DND-41 (cell line): ENCODE data around the gene ATP9B.
A peak's percentile ranks its signal among the peaks of the same experiment; 100 is the strongest.

ENCODE experiments used
- ATAC-seq: fragments of 200-7000 bp; cut with Tn5 transposase; 3 replicates; pipeline ENCODE4 v1.9.1; 2021; ENCODE audit warnings: low read depth; ENCODE audit not compliant: insufficient read depth
- DNase-seq: peaks from one replicate; pipeline ENCODE4 v3.0.0-alpha.2; 2020
- H2AFZ ChIP-seq: 2 replicates; pipeline ENCODE4 v1.6.0; 2012; ENCODE audit warnings: low read depth, low read length
- H3K27ac ChIP-seq: 2 replicates; pipeline ENCODE4 v1.5.1; 2012; ENCODE audit warnings: low read length, inconsistent platforms
- H3K27me3 ChIP-seq: fragments of 200-600 bp; sonication (generic); 2 replicates; pipeline ENCODE4 v1.6.0; 2012; ENCODE audit warnings: low read length, mild to moderate bottlenecking, inconsistent platforms; ENCODE audit not compliant: insufficient read depth, poor library complexity
- H3K36me3 ChIP-seq: 2 replicates; pipeline ENCODE4 v1.5.1; 2012; ENCODE audit warnings: low read length, inconsistent platforms; ENCODE audit not compliant: insufficient read depth
- H3K4me1 ChIP-seq: 2 replicates; pipeline ENCODE4 v1.5.1; 2012; ENCODE audit warnings: mild to moderate bottlenecking, low read length; ENCODE audit not compliant: insufficient read depth
- H3K4me2 ChIP-seq: 2 replicates; pipeline ENCODE4 v1.6.0; 2012; ENCODE audit warnings: mild to moderate bottlenecking, moderate library complexity, low read length, inconsistent platforms; ENCODE audit not compliant: insufficient read depth
- H3K4me3 ChIP-seq, 2 experiments: fragments of 200-600 bp in 1 of 2; shearing (Covaris generic) in 1 of 2; 2 replicates each; pipeline ENCODE4 v1.5.1; 2012 to 2016; ENCODE audit warnings: inconsistent platforms in 2 of 2, low read length in 2 of 2, mild to moderate bottlenecking in 2 of 2, low read depth in 1 of 2, moderate library complexity in 1 of 2
- H3K79me2 ChIP-seq: 2 replicates; pipeline ENCODE4 v1.6.0; 2012; ENCODE audit warnings: low read length, inconsistent platforms; ENCODE audit not compliant: insufficient read depth
- H3K9ac ChIP-seq: 2 replicates; pipeline ENCODE4 v1.6.0; 2012; ENCODE audit warnings: low read depth, mild to moderate bottlenecking, inconsistent platforms, low read length, moderate library complexity
- H3K9me3 ChIP-seq: 2 replicates; pipeline ENCODE4 v1.5.1; 2012; ENCODE audit warnings: low read length, moderate library complexity, mild to moderate bottlenecking, inconsistent platforms; ENCODE audit not compliant: insufficient read depth, severe bottlenecking
- H4K20me1 ChIP-seq: 2 replicates; pipeline ENCODE4 v1.6.0; 2012; ENCODE audit warnings: low read length; ENCODE audit not compliant: insufficient read depth
- EZH2 ChIP-seq: IDR thresholded peaks from 3 replicates; pipeline ENCODE4 v1.6.1; 2012; ENCODE audit warnings: borderline replicate concordance, low read depth, mild to moderate bottlenecking, moderate library complexity, low read length, inconsistent platforms; ENCODE audit not compliant: severe bottlenecking
- TF ChIP-seq, protein P1 (sequence below): IDR thresholded peaks from 2 replicates; pipeline ENCODE4 v1.5.1; 2012; ENCODE audit warnings: borderline replicate concordance, low read length, moderate library complexity, mild to moderate bottlenecking; ENCODE audit not compliant: poor library complexity, severe bottlenecking; ENCODE audit errors: extremely low read depth

ATP9B gene

DNA sequence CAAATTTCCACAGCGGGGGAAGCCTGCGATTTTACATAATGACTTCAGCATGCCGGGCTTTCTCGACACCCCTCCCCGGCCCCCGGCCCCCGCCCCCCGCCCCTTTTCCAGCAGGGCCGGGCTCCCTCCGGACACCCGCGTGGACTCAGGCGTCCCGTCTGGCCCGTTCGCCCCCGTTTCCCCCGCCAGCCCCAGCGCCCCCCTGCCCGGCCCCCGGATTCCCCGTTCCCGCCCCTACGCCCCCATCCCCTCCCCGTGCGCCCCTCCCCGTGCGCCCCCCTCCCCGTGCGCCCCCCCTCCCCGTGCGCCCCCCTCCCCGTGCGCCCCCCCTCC lies 326.1 kb downstream of the ATP9B start:
- no peak overlapping the region for H2AFZ ChIP-seq
- peak overlapping the region; percentile 58; the same call in 1 of the 2 replicates for H3K9ac ChIP-seq
- peak overlapping the region; percentile 88 for H3K4me2 ChIP-seq
- no peaks in the 10 kb centered on the region for H3K79me2 ChIP-seq
- peaks cover 17% of the 10 kb centered on the region for H3K27me3 ChIP-seq
- TF ChIP-seq, protein P1, sequence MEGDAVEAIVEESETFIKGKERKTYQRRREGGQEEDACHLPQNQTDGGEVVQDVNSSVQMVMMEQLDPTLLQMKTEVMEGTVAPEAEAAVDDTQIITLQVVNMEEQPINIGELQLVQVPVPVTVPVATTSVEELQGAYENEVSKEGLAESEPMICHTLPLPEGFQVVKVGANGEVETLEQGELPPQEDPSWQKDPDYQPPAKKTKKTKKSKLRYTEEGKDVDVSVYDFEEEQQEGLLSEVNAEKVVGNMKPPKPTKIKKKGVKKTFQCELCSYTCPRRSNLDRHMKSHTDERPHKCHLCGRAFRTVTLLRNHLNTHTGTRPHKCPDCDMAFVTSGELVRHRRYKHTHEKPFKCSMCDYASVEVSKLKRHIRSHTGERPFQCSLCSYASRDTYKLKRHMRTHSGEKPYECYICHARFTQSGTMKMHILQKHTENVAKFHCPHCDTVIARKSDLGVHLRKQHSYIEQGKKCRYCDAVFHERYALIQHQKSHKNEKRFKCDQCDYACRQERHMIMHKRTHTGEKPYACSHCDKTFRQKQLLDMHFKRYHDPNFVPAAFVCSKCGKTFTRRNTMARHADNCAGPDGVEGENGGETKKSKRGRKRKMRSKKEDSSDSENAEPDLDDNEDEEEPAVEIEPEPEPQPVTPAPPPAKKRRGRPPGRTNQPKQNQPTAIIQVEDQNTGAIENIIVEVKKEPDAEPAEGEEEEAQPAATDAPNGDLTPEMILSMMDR, result no peak
- no peak for TF ChIP-seq EZH2
- H4K20me1 ChIP-seq, result no peaks in the 10 kb centered on the region
- H3K27ac ChIP-seq, result no peak overlapping the region
- DNase-seq, result no peak
- peak overlapping the region in 1 of 2 experiments; percentile 57; a peak in 3 of 4 replicates for H3K4me3 ChIP-seq
- H3K4me1 ChIP-seq, result peaks cover 45% of the 10 kb centered on the region
- H3K9me3 ChIP-seq, result no peaks in the 10 kb centered on the region
- H3K36me3 ChIP-seq, result no peaks in the 10 kb centered on the region
- ATAC-seq, result no peak

DNA sequence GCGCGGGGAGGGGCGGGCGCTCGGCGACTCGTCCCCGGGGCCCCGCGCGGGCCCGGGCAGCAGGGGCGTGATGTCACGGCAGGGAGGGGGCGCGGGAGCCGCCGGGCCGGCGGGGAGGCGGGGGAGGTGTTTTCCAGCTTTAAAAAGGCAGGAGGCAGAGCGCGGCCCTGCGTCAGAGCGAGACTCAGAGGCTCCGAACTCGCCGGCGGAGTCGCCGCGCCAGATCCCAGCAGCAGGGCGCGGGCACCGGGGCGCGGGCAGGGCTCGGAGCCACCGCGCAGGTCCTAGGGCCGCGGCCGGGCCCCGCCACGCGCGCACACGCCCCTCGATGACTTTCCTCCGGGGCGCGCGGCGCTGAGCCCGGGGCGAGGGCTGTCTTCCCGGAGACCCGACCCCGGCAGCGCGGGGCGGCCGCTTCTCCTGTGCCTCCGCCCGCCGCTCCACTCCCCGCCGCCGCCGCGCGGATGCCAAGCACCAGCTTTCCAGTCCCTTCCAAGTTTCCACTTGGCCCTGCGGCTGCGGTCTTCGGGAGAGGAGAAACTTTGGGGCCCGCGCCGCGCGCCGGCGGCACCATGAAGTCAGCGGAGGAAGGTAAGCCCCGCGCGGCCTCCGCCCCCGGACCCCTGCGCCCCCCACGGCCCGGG lies 326.7 kb downstream of the ATP9B start, which contains the start of gene NFATC1:
TSS of gene NFATC1 (plus strand) at position 170 of the 644 bp plus-strand sequence. CDS start at position 465, 295 bp downstream.
- H3K4me3 ChIP-seq, result peak within 1 kb of the TSS; percentile 20 to 58; a peak in 3 of 4 replicates
- DNase-seq (peak; percentile 72), ATAC-seq (peak; percentile 53)
- H2AFZ ChIP-seq, result peak within 1 kb of the TSS; percentile 71
- H3K9me3 ChIP-seq, result no peaks in the 10 kb centered on the region
- no peaks in the 10 kb centered on the region for H3K36me3 ChIP-seq
- peaks cover 17% of the 10 kb centered on the region for H3K27me3 ChIP-seq
- TF ChIP-seq, protein P1, result no peak
- TF ChIP-seq EZH2, result peak; percentile 40
- H3K4me1 ChIP-seq, result peaks cover 45% of the 10 kb centered on the region
- H3K27ac ChIP-seq, result no peak within 1 kb of the TSS
- H4K20me1 ChIP-seq, result no peaks in the 10 kb centered on the region
- no peaks in the 10 kb centered on the region for H3K79me2 ChIP-seq
- peak within 1 kb of the TSS; percentile 58 for H3K9ac ChIP-seq
- peak within 1 kb of the TSS; percentile 88 for H3K4me2 ChIP-seq

DNA sequence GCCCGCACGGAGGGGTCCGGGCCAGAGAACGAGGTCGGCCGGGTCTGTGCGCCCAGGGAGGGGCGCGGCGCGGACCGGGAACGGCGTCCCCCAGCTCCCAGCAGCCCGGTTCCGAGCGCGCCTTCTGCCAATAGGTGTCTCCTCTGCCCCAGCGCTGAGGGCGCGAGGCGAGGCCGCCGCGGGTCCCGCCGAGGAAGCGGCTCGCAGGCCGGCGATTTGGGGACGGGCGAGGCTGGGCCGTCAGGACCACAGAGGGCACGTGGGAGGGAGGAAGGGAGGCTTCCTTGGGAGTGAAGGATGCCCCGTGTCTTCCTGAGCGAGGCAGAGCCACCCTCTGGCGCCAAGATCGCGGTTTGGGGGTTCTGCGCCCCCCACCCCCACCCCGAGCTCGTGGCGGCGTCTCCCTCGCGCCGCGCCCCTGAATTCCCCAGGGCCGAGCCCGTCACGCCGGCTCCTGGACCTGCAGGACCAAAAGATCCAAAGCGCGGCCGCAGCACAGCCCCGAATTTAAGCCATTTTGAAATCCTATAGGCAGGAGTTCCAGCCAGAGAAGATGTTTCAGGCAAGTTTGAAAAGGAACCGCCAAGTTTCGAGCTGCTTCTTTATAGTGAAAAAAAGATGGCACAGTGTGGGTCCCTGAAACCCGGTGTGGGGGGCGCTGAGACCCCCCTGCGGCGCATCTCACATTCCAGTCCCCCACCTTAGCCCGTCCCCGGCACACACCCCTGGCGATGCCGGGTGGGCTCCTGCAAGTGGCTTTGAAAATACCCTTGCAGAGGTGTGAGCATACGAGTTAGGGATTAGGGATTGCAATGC lies 327.4 kb downstream of the ATP9B start:
- Histone ChIP-seq H3K9ac (peak overlapping the region; percentile 56; the same call in 1 of the 2 replicates), H3K27me3 (peaks cover 17% of the 10 kb centered on the region), H3K4me1 (peaks cover 53% of the 10 kb centered on the region), H4K20me1 (0 out of 2 replicates have a peak, but pooled peaks cover 2% of the 10 kb centered on the region), H3K79me2 (0 out of 2 replicates have a peak, but pooled peaks cover under 1% of the 10 kb centered on the region), H3K4me3 (peak overlapping the region in 1 of 2 experiments; percentile 48; a peak in 2 of 4 replicates), H3K4me2 (peak overlapping the region; percentile 79), H3K27ac (no peak overlapping the region), H3K9me3 (no peaks in the 10 kb centered on the region), H2AFZ (peak overlapping the region; percentile 45; the same call in 1 of the 2 replicates), H3K36me3 (no peaks in the 10 kb centered on the region)
- ATAC-seq (no peak), DNase-seq (no peak)
- TF ChIP-seq, protein P1, result peak; percentile 32
- no peak for TF ChIP-seq EZH2
